HG03432 (cell line): Measurements from ENCODE around the gene TMEM63B.

ENCODE experiments used
- ATAC-seq: cut with Tn5 transposase; IDR thresholded peaks from one replicate; pipeline ENCODE4 v1.9.1; 2021; ENCODE audit warnings: mild to moderate bottlenecking, moderate library complexity; ENCODE audit not compliant: unreplicated experiment

Gene TMEM63B

DNA sequence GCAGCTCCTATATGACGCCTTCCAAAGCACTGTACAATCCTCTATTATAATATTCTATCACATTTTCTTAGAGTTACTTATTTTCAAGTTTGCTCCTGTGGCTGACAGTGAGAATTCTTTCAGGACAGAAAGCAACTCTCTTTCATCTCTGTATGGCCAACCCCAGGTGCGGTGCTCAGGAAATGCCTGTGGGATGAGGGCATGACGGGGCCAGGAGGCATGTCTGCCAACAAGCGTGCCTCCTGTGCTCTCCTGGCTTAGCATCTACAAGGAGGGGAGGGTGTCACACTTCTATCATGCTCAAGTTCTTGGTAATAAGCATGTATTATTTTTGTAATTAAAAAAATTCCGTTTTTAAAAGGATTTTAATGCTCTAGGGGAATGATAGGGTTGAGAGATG lies 11.5 kb upstream of the TMEM63B start:
- no peak for ATAC-seq

DNA sequence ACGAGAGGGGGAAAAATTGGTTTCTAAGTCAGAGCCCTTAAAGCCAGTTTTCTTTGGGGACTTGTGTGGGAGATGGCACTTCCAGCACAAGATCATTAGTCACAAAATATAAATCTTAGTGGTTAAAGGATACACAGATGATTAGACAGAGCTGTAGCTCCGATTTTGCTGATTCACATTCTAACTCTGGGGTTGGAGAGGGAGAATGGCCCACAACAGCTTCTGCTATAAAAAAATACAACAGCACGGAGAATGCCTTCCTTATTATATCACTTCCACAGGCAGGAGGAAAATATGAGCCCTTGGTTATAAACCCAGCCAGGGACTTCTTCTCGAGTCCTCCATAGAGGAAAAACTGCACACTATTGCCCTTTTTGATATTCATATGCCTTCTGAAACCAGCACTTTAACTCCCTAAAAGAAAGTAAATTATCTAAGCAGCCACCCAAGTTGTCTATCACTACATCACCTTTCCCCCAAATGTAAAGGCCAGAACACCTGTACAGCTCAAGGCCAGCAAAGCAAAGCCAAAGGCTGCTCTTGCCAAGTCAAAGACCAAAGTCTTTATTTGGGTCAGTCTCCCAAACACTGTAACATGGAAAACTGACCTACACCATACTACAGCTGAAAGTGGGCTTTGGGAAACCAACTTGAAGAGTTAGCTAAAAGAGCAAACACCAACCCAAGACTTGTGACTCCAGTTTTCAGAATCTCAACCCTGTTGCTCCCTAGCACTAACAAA lies 10.5 kb upstream of the TMEM63B start:
- ATAC-seq, result no peak

DNA sequence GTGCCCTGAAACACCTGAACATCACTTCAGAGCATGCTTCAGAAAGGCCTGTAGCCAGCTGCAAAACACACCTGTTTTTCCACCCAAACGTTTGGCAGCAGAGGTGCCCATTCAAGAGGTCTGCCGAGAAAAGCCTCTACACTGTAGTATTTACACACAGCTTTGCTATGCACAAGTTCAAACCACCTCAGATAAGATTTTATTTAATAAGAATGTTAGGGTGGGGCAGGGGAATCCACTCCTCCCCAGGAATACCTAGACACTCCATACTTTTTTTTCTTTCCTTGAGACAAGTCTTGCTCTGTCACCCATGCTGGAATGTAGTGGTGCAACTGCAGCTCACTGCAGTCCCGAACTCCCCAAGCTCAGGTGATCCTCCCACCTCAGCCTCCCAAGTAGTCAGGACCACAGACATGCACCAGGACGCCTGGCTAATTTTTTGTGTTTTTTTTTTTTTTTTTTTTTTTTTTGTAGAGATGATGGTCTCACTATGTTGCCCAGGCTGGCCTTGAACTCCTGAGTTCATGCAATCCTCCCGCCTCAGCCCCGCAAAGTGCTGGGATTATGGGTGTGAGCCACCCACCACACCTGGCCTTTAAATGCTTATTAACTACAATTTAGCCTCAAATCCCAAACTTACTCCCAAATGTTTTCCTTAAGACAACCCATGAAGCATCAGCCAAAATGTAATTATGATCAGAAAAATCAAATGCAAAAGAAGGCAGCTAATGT lies 9.8 kb upstream of the TMEM63B start:
- ATAC-seq, result no peak

DNA sequence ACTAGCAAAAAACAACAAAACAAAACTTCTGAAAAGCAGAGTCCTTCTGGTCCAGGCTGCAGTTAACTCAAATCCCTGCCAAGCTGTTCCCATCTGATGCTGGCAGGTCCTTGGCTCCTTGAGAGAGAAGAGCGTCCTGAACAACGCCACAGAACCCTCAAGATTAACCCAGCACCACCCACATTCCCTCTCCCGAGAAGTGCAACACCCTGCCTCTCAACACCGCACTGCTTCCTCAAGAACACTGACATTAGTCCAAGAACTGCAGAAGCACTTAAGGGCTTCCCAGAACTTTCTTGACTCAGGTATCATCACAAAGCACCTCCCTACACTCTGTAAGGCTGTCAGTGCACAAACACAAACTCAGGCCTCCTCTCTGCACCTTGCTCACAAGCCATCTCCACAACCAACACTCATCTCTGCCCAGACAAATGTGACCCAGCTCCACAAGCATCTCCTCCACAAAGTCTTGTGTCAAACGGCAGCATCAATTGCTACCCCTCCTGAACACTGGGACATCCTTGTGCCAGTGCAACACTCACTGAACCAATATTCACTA lies 7.6 kb upstream of the TMEM63B start:
- ATAC-seq, result no peak

DNA sequence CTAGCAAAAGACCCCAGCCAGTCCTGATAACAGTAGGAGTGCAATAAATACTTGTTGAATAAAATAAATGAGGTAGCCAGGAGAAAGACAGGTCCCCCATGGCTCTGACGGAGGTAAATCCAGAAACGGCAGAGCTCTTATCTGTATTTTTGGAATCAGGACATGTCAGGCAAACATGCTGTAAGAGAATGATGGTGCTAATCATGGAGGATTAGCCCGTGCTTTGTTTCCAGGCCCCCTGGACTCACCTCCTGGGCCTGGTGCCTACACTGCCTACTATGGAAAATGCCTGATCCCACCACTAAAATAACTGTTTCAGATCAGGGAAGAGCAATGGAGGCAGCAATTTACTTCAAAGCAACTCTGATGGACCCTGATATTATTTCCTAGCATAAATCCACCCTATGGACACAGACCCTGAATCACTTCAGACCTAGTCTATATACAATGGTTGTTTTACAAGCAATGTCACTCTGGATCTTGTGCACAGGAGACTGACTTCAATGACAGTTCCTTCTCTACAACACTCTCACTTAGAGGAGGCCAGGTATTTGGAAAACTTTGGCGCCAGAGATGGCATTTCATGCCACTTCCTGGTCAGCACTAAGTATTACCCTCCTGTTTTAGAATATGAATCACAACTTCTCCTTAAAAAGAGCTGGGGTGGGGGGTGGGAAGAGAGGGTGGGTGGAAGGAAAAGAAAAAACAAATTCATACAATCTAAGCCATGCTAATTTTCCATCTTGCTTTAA lies 6.5 kb upstream of the TMEM63B start:
- ATAC-seq, result no peak

DNA sequence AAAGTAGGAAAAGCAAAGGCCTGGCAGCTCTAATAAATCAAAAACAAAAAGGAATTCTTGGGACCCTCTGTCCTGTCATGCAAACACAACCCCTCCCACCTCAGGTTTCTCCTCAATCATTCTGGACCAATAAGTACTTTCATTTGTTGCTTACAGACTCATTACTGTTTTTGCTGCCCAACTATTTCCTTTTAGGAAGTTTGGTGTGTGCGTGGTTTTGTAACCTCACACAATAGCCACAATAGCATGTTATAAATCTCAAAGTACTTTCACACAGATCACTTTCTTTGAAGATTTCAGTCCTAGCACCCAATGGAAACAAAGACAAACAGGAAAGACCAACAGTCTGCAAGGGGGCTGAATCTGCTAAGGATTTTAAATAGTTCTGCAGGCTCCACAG lies 4.6 kb upstream of the TMEM63B start:
- no peak for ATAC-seq

DNA sequence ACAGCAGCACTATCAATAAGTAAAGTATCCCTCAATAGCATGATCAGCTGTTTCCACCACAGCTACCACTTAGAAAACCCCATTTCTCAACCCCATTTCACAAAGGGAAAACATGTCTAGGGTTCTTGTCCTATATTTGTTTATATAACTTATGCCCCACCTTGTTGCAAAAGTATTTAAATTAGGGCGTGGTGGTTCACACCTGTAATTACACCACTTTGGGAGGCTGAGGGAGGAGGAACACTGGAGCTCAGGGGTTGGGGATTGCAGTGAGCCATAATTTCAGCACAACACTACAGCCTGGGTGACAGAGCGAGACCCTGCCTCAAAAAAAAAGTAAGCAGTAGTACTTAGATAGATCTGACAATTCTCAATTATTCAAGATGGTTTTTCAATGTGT lies 3.8 kb upstream of the TMEM63B start:
- ATAC-seq, result no peak

DNA sequence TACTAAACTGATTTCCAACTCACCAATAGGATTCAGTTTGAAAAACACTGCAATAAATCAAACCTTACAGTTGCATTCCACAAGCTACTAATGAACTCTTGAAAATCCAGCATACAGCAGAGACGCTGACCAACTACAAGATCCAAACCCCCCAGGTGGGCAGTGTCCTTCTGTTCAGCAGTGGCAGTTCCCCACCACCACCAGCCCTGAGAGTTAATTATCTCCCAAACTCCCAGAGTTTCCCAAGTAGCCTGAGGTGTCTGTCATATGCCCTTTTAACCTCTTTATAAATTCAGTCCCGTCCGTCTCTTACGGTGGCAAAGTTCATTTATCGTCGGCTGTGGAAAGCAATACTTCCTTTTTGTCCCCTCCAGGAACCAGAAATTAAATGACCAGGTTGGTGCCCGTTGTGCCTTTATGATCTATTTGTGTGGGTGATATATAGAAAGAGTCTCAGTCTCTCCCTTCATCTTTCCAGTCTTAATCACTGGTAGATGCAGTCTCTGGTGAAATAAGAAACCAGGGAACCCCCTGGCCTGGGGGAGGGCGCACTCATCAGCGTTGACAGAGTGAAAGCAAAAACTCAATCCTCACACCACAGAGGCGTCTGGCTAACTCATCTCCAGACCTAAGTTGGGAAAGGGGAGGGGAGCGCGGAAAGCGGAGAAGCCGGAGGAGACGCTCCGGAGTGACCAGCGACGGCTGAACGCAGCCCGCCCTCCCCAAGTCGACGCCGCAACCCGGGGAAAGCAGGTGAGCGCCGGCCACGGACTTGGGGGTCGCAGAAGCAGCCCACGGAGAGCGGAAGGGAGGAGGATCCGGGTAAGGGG lies 819 bp upstream of the TMEM63B start:
- peak; percentile 46 for ATAC-seq

DNA sequence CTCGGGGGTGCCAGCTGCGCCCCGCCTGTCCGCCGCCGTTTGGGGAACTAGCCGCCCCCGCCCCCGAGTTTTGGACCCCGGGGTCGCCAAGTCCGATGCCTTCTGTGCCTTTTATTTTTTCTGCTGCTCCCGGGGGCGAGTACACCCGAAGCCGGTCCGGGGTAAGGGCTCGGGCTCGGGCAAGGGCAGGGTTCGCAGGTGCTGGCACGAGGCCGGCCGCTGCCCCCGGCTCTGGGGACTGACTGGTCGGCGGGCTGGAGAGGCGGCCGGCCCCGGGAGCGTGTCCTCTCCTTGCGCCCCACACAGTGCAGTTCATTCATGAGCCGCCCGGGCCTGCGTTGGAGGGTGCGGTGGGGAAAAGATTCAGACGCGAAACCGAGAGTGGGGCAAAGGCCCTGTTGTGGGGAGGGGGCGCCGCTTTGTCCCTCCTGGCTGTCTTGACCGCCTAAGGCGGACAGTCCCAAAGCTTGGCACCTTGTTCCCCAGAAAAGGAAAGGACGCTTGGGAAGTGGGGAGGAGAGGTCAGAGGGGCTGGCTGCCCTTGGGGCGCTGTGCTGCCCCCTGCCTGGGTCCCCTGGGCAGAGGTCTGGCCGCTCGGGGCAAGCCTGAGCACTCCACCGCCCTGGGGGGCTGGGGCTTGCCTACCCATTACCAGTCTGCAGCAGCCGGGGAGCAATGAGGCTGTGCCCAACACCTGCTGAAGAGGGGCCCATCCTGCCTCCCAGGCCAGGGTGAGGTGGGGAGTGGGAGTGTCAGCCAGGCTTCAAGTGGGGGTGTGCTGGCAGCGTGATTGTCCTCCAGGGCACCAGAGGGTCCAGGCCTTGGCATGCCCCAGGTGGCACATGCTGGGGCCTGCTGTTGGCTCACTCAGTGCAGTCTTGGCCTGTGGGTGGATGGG lies 915 bp downstream of the TMEM63B start:
- peak; percentile 25 for ATAC-seq

DNA sequence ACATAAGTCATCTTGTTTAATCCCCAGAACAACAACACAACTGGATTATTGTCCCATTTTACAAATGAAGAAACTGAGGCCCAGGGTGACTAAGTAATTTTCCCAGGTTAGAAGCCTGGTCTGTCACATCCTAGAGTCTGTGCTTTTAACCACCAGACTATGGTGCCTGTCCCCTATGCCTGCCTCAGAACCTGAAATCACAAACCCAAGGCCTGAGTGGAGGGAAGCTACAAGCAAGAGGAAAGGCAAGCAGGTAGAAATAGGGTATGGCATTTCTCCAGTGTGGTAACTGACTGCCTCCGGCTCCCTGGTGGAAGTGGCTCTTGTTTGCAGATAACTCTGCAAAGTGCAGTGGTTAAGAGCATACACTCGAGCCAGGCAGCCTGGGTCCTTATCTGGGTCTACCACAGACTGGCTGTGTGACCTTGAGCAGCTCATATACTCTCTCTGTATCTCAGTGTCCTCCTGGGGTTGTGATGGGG lies 2.5 kb downstream of the TMEM63B start:
- ATAC-seq, result no peak

DNA sequence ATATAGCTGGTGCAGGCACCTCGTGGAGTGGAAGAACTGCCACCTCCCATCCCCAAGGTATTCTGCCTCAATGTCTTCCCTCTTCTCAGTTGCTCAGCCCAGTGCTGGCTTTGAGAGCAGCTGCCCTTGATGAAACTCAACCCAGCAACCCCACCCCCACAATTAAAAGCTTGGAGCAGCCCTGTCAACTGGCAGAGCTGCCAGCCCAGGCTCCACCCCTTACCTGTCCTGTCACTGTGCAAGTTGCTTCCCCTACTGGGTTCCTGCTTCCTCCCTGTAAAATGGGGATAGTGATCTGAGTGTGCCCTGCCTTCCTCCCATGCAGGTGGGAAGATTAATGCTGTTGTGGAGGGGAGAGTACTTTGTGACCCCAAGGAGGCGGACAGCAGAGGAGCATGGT lies 4.5 kb downstream of the TMEM63B start:
- ATAC-seq, result no peak

DNA sequence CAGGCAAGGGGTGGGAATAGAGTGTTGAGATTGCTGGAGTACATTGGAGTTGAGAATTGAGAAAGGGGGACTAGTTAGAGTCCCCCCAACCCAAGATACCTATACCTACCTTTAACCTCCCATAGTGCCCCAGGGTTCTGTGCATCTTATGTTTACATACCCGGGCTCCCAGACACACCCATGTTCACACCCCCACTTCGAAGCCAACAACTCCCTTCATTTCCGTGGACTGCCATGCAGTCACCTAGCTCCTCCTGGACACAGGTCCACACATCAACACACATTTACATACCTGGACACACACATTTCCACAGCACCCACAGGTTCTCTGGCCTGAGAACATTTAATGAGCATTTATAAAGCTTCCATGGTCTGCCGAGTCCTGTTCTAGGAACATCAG lies 5.1 kb downstream of the TMEM63B start:
- no peak for ATAC-seq

DNA sequence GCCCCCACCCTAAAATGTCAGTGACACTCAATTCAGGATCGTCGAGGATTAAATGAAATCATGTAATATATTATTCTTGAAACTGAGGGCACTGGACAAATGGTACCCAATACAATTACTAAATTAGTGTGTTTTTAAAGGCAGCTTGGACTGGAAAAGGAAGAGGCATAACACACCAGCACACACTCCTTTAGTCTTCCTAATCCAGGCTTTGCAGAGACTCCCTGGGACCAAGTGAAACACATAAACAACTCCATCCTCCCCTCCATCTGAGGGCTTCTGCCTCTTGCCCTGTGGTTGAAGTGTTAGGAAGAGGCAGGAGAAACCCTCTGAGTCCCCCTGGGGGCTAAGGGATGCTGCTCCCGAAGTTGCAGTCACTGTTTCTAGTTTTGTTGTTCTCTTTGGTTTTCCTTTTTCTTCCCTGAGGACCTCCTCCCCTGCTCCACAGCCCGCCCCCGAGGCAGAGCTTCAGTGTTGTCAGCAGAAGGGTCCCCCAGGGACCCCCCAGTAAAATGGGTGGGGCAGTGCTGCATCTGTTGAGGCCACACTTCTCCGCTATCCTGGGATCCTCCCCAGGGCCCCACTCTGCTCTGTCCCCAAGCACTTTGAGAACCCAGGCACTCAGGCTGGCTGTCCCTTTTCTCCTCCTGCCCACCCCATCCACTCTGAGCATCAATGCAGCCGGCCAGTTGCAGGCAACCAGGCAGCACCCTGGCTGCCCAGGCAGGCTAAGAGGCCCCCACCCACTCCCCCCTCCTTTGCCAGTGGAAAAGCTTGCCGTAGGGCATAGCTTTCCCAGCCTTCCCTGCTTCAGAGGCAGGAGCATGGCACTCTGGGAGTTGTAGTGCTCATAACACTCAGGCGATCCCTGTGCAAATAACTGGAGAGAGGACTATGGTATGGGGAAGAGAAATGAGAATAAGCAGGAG lies 5.9 kb downstream of the TMEM63B start:
- ATAC-seq, result no peak

DNA sequence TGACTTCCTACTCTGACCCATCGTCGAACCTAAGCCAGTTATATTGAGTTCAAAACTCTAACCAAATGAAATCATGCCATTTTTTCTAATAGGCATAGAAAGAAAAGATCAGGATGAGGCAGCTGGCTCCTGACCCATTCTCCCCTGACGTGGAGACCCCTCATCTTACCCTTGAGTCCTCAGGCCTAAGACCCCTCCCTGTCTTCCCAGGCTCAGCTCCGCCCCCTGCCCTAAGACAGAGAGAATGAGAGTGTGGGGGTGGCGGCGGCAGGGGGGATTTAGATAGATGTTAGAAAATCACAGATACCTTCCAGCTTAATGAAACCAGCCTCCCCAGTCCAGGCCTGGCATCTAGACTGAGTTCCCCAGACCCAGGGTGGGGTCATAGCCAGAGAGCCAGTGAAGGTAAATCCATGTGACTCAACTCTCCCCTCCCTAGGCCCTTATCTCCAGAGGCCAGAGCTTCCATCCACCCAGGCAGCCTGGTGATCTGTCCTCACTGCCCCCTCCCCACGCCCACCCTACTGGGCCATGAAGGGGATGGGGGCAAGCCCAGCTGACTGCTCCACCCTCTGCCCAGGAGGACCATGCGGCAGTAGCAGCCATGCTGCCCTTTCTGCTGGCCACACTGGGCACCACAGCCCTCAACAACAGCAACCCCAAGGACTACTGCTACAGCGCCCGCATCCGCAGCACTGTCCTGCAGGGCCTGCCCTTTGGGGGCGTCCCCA lies 6.8 kb downstream of the TMEM63B start:
- no peak for ATAC-seq

DNA sequence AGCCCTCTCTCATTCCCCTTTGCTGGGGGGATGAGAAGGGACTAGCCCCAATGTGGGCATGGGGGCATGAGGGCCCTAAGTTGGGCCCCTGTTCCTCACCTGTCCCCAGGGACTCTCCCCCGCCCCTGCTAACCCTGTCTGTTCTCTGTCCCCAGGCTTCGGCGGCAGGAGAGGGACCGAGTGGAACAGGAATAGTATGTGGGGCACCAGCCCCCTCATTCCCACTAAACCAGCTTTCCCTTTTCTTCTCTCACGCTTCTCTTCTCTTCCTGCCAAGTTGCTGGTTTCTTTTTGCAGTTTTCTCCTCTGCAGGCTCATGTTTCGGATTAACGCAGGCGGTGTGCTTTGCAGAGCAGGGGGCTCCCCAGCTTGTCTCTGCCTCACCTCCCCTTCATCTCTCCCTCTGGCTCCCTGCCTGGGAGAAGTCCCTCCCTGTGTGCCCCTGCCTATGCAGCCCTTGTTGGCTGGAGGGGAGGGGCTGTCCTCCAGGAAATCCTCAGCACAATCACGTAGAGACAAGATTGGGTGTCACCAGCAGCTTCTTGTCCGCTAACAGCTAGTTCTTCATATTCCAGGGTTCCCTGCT lies 7.9 kb downstream of the TMEM63B start:
- ATAC-seq, result no peak

DNA sequence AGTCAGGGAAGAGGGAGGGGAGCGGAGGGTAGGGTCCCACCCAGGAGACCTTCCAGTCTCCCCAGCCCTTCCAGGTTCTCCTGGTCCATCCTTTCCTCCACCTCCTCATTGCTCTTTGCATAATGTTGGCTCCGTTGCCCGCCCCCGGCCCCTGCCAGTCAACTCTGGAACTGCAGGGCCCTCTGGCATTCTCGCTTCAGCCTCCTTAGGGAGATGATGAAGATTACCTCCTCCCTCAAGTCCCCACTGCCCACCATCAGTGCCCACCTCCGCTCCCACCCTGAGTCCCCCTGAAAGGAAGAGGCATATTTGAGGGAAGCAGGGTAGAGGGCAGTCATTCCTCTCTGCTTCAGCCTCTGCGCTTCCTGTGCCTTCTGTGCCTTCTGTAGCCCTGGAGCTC lies 8.5 kb downstream of the TMEM63B start:
- no peak for ATAC-seq

DNA sequence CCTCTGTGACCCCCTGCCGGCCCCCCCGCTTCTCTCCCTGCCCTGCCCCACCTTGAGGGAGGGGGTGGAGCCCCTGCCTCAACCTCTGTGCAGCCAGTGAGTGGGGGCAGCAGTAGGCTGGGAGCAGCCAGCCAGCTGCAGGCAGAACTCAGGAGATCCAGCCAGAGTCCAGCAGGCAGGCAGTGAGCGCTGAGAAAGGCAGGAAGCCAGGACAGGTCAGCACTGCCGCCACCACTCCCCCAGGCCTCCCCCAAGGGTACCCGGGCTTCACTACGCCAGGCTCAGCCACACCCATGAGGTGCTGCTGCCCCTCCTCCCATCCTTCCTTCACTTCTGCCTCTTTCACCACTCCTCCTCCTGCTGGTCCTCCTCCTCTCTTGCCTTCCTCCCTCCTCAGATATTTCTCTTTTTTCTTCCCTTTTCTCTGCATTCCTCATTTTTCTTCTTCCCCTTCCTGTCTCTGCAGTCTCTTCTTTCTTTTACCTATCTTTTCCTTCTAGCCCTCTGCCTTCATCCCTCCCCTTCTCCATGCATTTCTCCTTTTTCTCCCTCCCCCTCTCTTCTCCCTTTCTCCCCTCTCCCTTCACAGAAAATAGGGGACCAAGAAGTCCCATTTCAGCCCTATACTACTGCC lies 11.5 kb downstream of the TMEM63B start:
- no peak for ATAC-seq
